ENCODE data around the gene ZNF630.
"Not testable (repeated sequence)": the region's sequence is repeated elsewhere in the genome, so short reads cannot be mapped to it uniquely, and the experiment has no call there.

ZNF630 gene

GRCh38 chrX:48028091-48028490, 43.3 kb downstream of the ZNF630 start:
- no peak for DNase-seq

DNA sequence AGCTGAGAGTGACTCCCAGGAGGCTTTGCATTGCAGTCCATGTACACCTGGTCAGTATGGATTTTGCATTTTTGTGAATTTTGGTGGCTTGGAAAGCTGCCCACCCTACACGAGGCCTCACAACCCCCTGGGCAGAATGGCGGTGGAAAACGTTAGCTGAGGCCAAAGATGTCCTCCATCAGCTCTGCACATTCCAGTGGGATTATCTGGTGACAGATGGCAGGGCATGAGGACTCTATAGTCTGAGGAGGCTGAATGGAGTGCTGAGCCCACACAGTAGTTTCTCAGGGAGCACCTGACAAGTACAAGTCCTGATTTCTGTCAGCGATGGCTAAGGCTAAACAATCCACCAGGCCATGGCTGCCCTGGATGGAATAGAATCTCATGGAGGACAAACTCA, 43.9 kb downstream of the ZNF630 start:
- DNase-seq: not testable (repeated sequence)

- no peak for DNase-seq
These were observed 45.9 kb downstream of the ZNF630 start for GRCh38 chrX:48025561-48025960.

- no peak for DNase-seq
These were observed 48.7 kb downstream of the ZNF630 start for GRCh38 chrX:48022738-48023137.

DNA sequence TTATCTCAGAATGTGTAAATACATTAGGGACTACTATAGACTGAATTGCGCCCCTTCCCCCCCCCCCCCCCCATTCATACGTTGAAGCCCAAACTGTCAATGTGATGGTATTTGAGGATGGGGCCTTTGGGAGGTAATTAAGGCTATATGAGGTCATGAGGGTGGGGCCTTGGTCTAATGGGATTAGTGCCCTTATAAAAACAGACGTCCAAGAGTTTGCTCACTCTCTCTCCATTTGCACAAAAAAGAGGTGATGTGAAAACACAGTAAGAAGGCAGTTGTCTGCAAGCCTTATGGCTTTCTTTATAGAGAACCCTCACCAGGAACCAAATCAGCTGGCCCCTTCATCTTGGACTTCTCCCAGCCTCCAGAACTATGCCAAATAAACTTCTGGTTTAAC, 49.3 kb downstream of the ZNF630 start:
- no peak for DNase-seq

DNA sequence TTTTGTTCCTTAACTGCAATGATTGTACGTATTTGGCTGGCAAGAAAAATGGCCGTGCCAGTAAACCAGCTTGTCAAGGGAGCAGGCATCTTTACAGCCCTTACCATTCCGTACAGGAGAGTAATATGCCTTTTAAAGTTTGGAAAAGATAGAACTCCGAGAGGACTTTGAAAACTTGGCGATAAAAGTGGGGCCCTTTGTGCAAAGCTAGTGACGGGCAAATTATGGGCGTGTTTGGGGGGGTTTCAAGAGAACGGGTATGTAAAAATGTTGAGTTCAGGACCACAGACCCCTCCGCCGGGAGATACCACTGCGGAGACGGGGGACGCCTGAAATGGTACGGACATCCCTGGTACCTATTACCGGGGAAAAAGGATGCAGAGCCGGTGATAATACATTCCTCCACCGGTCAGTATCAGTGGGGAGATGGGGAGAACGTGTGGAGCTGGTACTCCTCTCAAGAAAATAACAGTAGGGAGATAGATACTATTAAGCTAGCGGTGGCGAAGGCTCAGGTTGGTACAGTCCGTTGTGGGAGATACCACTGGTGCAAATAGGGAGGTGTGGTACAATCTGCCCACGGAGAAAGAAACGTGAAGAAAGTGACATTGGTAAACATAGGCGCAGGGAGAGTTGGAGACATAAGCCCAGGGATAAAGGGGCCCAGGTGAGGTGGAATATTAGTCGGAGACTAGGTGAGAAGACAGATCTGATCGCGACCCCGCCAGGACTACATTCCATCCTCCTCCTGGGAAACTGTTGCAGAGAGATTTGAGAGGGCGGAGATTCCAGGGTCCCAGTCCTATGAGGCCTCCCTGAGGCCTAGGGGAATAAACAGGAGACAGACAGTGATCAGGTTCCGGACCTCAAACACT, 50.2 kb downstream of the ZNF630 start:
- DNase-seq: no peak

GRCh38 chrX:48020472-48020871, 51.0 kb downstream of the ZNF630 start:
- not testable (repeated sequence) for DNase-seq

- not testable (repeated sequence) for DNase-seq
These were observed 51.5 kb downstream of the ZNF630 start for GRCh38 chrX:48019892-48020291.

DNA sequence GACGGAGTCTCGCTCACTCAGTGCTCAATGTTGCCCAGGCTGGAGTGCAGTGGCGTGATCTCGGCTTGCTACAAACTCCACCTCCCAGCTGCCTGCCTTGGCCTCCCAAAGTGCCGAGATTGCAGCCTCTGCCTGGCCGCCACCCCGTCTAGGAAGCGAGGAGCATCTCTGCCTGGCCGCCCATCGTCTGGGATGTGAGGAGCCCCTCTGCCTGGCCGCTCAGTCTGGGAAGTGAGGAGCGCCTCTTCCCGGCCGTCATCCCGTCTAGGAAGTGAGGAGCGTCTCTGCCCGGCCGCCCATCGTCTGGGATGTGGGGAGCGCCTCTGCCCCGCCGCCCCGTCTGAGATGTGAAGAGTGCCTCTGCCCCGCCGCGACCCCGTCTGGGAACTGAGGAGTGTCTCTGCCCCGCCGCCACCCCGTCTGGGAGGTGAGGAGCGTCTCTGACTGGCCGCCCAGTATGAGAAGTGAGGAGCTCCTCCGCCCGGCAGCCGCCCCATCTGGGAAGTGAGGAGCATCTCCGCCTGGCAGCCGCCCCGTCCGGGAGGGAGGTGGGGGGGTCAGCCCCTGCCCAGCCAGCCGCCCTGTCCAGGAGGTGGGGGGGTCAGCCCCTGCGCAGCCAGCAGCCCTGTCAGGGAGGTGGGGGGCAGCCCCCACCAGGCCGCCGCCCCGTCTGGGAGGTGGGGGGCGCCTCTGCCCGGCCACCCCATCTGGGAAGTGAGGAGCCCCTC, 54.7 kb downstream of the ZNF630 start:
- not testable (repeated sequence) for DNase-seq

DNA sequence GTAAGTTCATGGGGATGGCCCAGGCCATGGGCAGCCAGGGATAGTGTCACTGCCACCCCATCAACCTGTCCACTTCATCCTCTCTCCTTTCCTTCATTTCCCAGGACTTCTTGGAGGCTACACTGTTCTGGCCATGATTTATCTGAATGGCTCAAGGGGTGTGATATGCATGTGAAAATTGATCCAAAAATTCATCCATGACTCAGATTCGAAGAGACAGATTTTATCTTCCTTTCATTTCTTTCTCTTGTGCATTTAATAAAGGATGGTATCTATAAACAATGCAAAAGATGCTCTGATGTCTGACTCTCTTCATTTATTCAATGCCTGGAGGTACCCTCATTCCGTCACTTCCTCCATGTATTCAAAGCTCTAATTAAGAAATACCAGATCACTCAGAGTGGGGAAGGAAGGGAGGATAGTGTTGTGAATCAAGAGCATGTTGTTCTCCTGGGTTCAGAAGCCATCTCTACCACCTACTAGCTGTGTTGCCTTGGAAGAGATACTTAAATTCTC, 61.9 kb downstream of the ZNF630 start:
- DNase-seq: not testable (repeated sequence)
